HG02981 (cell line): ENCODE measurements around the gene CD93.

Experiments
- ATAC-seq: cut with Tn5 transposase; IDR thresholded peaks from one replicate; pipeline ENCODE4 v1.9.1; 2021; ENCODE audit warnings: mild to moderate bottlenecking, moderate library complexity; ENCODE audit not compliant: unreplicated experiment

Gene CD93

GRCh38 chr20:23086056-23086566, at the start of gene CD93:
TSS of gene CD93 (minus strand) at chr20:23086324. CDS start at chr20:23086192, 132 bp downstream.
- ATAC-seq, result no peak

- no peak for ATAC-seq
These were observed 47.5 kb upstream of the CD93 start for GRCh38 chr20:23133560-23133998.

GRCh38 chr20:23132930-23133559, 46.9 kb upstream of the CD93 start:
- no peak for ATAC-seq

- no peak for ATAC-seq
These were observed 46.3 kb upstream of the CD93 start for GRCh38 chr20:23132293-23132929.

- no peak for ATAC-seq
These were observed 45.6 kb upstream of the CD93 start for GRCh38 chr20:23131766-23132165.

GRCh38 chr20:23130622-23131140, 44.6 kb upstream of the CD93 start:
- ATAC-seq, result no peak

GRCh38 chr20:23129891-23130621, 43.9 kb upstream of the CD93 start:
- ATAC-seq, result no peak

GRCh38 chr20:23129266-23129665, 43.1 kb upstream of the CD93 start:
- no peak for ATAC-seq

GRCh38 chr20:23128461-23129125, 42.5 kb upstream of the CD93 start:
- ATAC-seq, result no peak

- ATAC-seq, result no peak
These were observed 41.6 kb upstream of the CD93 start for GRCh38 chr20:23127506-23128279.

GRCh38 chr20:23126281-23127061, 40.3 kb upstream of the CD93 start:
- no peak for ATAC-seq

- ATAC-seq, result no peak
These were observed 39.6 kb upstream of the CD93 start for GRCh38 chr20:23125625-23126191.

- no peak for ATAC-seq
These were observed 39.0 kb upstream of the CD93 start for GRCh38 chr20:23125159-23125558.

GRCh38 chr20:23123886-23124285, 37.8 kb upstream of the CD93 start:
- no peak for ATAC-seq

- no peak for ATAC-seq
These were observed 36.9 kb upstream of the CD93 start for GRCh38 chr20:23122796-23123655.

GRCh38 chr20:23122321-23122720, 36.2 kb upstream of the CD93 start:
- no peak for ATAC-seq

- no peak for ATAC-seq
These were observed 35.7 kb upstream of the CD93 start for GRCh38 chr20:23121751-23122320.
